Measurements from ENCODE around the gene MOB3B.

Gene MOB3B

DNA sequence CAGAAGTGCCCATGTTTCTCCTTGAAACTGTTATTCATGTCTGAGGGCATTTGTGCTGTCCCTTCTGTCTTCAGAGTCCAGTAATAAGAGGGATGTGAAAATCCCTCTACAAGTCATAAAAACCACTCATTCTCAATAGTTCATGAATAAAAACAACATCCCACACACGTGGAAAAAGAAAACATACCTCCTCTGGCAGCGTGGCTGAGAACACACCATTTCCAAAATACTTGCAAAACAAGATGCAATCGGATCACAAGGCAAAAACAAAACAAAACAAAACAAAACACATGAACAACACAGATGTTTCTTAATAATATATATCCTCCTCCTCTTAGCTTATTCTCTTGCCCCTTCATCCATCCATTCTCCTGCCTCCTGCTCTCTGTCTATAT is 161.7 kb downstream of the MOB3B start:
- DNase-seq (ENCODE audit: low read depth, low spot score): no peak

GRCh38 chr9:27367175-27367798 is 162.3 kb downstream of the MOB3B start:
- no peak for DNase-seq (ENCODE audit: low read depth, low spot score)

GRCh38 chr9:27365707-27366376 is 163.8 kb downstream of the MOB3B start:
- no peak for DNase-seq (ENCODE audit: low read depth, low spot score)

DNA sequence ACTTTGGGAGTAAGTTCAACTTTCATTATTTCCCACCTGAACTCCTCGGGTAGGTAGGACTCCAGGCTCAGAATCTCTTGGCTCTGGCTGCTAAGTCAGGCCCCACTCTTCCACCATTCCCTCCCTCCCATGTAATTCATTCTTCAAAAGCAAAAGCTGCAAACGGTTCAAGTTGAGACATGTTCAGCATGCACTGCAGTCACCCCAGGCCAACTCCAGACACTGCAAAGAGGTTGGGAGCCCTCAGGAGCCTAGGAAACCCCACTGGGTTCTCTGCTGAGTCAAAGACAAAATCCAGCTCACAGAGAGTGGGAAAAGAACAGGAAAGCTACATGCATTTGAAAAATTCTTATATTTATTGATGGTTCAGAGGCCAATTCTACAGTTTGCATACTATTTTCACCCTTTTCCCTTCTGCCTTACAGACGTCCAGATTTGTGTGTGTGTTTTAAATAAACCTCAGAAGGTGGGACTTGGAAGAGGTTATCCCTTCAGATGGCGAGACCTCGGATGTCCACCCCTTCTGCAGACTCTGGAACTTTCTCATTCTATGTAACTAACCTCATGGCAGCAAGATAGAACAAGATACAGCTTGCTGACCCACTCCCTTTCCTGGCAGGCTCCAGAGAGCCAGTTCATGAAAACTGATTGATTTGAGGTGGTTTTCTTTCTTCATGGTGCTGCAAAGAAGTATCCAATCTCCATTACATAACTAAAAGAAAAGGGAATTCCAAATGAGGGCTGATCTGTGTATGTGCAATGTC is 167.0 kb downstream of the MOB3B start:
- DNase-seq (ENCODE audit: low read depth, low spot score): no peak

- no peak for DNase-seq (ENCODE audit: low read depth, low spot score)
These were observed 168.1 kb downstream of the MOB3B start for GRCh38 chr9:27361492-27361891.

- no peak for DNase-seq (ENCODE audit: low read depth, low spot score)
These were observed 169.9 kb downstream of the MOB3B start for GRCh38 chr9:27359763-27360162.

DNA sequence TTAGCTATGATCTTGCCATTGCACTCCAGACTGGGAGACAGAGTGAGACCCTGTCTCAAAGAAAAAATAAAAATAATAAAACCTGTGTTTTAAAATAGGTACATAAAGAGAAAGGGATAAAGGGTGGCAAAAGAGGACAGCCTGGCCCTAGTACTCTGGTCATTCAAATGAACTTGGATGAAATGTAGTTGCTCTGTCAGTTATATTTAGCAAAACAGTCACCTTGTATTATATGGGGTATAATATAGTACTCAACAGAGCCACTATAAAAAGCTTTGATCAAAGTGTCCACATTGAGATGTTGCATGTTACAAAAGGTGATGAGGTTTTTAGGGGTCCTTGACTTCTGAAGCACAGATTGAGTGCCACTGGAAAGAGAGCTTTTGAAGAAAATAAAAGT is 171.6 kb downstream of the MOB3B start:
- DNase-seq (ENCODE audit: low read depth, low spot score): no peak

- DNase-seq (ENCODE audit: low read depth, low spot score): no peak
These were observed 173.2 kb downstream of the MOB3B start for GRCh38 chr9:27356446-27356845.

DNA sequence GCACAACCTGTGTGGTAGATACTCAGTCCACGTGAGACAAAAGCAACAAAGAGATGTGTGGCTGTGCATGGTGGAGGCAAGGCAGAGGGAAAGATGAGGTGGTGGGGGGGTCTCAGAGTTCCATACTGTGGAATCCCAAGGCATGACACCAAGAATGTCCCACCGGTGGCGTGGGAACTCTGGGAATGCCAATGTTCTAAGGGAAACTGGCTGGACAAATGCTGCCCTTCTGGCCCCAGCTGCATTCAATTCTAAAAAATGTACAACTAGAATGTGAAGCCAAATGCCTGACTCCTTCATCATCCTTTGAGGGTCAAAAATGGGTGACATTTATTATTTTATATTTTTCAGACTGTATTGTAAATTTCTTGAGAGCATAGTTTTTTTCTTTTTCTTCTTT is 174.4 kb downstream of the MOB3B start:
- DNase-seq (ENCODE audit: low read depth, low spot score): no peak

- no peak for DNase-seq (ENCODE audit: low read depth, low spot score)
These were observed 176.0 kb downstream of the MOB3B start for GRCh38 chr9:27353474-27354229.

DNA sequence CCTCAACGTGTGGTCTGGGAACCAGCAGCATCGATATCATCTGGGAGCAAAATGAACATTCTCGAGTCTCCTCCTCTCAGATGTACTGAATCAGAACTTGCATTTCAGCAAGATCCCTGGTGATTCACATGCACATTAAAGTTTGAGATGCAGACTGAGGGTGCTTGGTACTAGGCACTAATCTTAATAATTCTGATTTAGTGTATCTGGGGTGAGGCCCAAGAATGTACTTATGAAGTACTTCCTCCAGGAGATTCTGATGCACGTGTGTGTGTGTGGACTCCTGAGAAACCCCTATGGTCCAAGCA is 176.5 kb downstream of the MOB3B start:
- no peak for DNase-seq (ENCODE audit: low read depth, low spot score)

- DNase-seq (ENCODE audit: low read depth, low spot score): no peak
These were observed 177.0 kb downstream of the MOB3B start for GRCh38 chr9:27352457-27353165.

- DNase-seq (ENCODE audit: low read depth, low spot score): no peak
These were observed 178.2 kb downstream of the MOB3B start for GRCh38 chr9:27351438-27351837.

- DNase-seq (ENCODE audit: low read depth, low spot score): no peak
These were observed 179.1 kb downstream of the MOB3B start for GRCh38 chr9:27350382-27350976.

DNA sequence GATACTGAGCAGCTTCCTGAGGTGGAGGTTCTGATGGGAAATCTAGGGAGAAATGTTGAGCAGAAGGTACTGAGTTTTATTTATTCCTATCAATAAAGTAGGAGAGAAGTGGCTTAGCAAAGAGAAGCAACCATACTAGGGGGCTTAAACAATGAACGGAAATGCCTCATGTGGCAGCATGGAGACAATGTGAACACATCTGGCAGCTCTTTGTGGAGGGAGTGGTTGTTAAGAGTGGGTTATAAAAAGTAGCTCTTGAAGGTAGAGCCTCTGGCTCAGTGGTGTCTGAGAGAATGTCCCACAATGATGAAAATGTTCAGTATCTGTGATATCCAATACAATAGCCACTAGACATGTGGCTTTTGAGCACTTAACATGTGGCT is 179.9 kb downstream of the MOB3B start:
- no peak for DNase-seq (ENCODE audit: low read depth, low spot score)

DNA sequence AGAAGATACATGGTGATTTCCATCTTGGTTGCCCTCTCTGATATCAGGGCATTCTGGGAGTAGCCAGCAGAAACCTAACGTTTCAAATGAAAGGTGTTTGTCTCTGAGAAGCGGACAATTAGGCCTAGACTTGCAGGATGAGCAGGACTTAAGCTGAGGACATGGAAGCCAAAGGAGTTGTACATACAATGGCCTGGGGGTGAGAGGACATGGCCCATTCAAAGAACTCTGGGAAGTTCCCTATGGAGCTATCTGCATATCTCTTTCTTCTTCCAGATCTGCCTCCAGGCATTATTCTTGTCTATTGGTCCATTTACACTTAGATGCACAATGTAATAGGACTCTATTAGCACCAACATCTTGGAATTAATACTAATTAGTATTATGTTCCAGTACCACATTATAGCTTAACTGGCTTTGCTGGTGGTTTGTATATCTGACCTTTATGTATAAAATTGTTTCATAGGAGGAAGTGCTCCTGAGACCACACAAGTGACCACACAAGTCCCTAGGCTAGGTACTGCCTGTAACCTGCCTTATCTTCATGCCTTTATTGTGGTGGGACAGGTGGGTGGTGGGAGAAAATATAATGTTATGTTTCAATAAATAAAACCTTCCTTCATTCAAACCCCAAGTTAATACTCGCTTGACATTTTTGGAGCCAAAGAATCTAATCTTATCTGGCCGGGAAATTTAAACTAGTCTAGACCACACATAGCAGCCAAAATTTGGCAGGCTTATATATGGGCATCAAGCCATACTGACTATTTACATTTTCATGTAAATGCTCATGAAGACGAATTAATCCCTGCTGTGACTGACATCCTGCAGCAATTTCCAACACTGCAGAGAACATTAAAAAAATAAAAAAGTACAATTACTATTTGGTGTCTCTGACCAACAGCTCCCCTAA is 180.6 kb downstream of the MOB3B start:
- no peak for DNase-seq (ENCODE audit: low read depth, low spot score)

DNA sequence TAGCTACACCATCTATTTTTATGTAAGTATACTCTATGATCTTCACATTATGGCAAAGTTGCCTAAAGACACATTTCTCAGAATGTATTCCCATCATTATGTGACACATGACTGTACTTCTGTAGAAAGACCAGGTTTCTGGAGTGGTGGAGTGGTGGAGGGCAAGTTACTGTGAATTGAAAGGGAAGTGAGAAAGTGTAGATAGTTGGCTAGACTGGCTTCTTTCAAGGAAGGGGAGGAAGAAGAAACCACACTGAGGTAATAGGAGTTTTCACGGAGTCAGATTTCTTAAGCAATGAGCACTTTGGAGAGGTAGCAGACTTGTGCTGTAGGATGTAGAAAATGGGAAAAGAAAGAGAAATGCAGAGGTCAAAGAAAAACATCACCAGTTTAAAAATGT is 181.7 kb downstream of the MOB3B start:
- no peak for DNase-seq (ENCODE audit: low read depth, low spot score)

- DNase-seq (ENCODE audit: low read depth, low spot score): no peak
These were observed 184.8 kb downstream of the MOB3B start for GRCh38 chr9:27344776-27345175.

- no peak for DNase-seq (ENCODE audit: low read depth, low spot score)
These were observed 187.9 kb downstream of the MOB3B start for GRCh38 chr9:27341545-27342294.

All from iPS DF 19.7 (cell line).